Fibroblast of peridontal ligament (primary cell): ENCODE measurements around the gene ASCC1.
"Not testable (repeated sequence)": the region's sequence is repeated elsewhere in the genome, so short reads cannot be mapped to it uniquely, and the experiment has no call there.

Experiments
- DNase-seq: peaks from one replicate; pipeline ENCODE4 v3.0.0-alpha.2; 2010; ENCODE audit errors: extremely low read depth

Gene ASCC1

GRCh38 chr10:72124989-72125388 is 91.1 kb downstream of the ASCC1 start:
- DNase-seq = peak; percentile 76

- no peak for DNase-seq
Measured at GRCh38 chr10:72124381-72124780, 91.7 kb downstream of the ASCC1 start.

GRCh38 chr10:72123616-72124015 is 92.5 kb downstream of the ASCC1 start:
- no peak for DNase-seq

GRCh38 chr10:72122221-72122620 is 93.9 kb downstream of the ASCC1 start:
- no peak for DNase-seq

GRCh38 chr10:72121389-72121788 is 94.7 kb downstream of the ASCC1 start:
- DNase-seq = no peak

- DNase-seq = no peak
Measured at GRCh38 chr10:72116372-72116771, 99.7 kb downstream of the ASCC1 start.

GRCh38 chr10:72114706-72115450 is 101.2 kb downstream of the ASCC1 start:
- DNase-seq = no peak

- no peak for DNase-seq
Measured at GRCh38 chr10:72110673-72111401, 105.2 kb downstream of the ASCC1 start.

GRCh38 chr10:72109636-72110157 is 106.4 kb downstream of the ASCC1 start:
- no peak for DNase-seq

GRCh38 chr10:72108830-72109635 is 107.0 kb downstream of the ASCC1 start:
- DNase-seq = no peak

GRCh38 chr10:72108004-72108370 is 108.1 kb downstream of the ASCC1 start:
- not testable (repeated sequence) for DNase-seq

- DNase-seq = no peak
Measured at GRCh38 chr10:72107325-72108003, 108.6 kb downstream of the ASCC1 start.

GRCh38 chr10:72106896-72107295 is 109.2 kb downstream of the ASCC1 start:
- DNase-seq = no peak

GRCh38 chr10:72106154-72106849 is 109.8 kb downstream of the ASCC1 start:
- no peak for DNase-seq

GRCh38 chr10:72105710-72106109 is 110.4 kb downstream of the ASCC1 start:
- DNase-seq = no peak

- DNase-seq = no peak
Measured at GRCh38 chr10:72105098-72105475, 111.0 kb downstream of the ASCC1 start.

GRCh38 chr10:72104472-72105097 is 111.5 kb downstream of the ASCC1 start:
- peak; percentile 21 for DNase-seq

- DNase-seq = no peak
Measured at GRCh38 chr10:72099600-72099921, 116.5 kb downstream of the ASCC1 start.

- DNase-seq = no peak
Measured at GRCh38 chr10:72098836-72099599, 117.1 kb downstream of the ASCC1 start.

- no peak for DNase-seq
Measured at GRCh38 chr10:72098301-72098835, 117.7 kb downstream of the ASCC1 start.
